Nephron (organoid): ENCODE results near the gene MUC13.

Experiments
- H3K27ac Mint-ChIP-seq, 3 experiments: 2 replicates each; pipeline ENCODE4 v1.8.0; 2020; ENCODE audit warnings: mixed read lengths in 3 of 3, mild to moderate bottlenecking in 2 of 3, moderate library complexity in 1 of 3
- H3K27me3 Mint-ChIP-seq: 2 replicates; pipeline ENCODE4 v1.8.0; 2021; ENCODE audit warnings: low read depth, mild to moderate bottlenecking, moderate library complexity, mixed read lengths
- H3K36me3 Mint-ChIP-seq: 2 replicates; pipeline ENCODE4 v1.8.0; 2020; ENCODE audit warnings: low read depth, mixed read lengths
- H3K4me1 Mint-ChIP-seq: 2 replicates; pipeline ENCODE4 v1.8.0; 2020; ENCODE audit warnings: mixed read lengths
- H3K4me3 Mint-ChIP-seq, 3 experiments: 2 replicates each; pipeline ENCODE4 v1.8.0; 2020; ENCODE audit warnings: mild to moderate bottlenecking in 3 of 3, mixed read lengths in 3 of 3, moderate library complexity in 2 of 3
- H3K9me3 Mint-ChIP-seq: 2 replicates; pipeline ENCODE4 v1.8.0; 2020; ENCODE audit warnings: mixed read lengths
- CTCF ChIP-seq, 3 experiments: fragments of 200-600 bp; sonication (generic); IDR thresholded peaks; one replicate each; pipeline ENCODE4 v1.5.0; 2021; ENCODE audit warnings: antibody characterized with exemption in 3 of 3; ENCODE audit not compliant: unreplicated experiment in 3 of 3

Gene MUC13

DNA sequence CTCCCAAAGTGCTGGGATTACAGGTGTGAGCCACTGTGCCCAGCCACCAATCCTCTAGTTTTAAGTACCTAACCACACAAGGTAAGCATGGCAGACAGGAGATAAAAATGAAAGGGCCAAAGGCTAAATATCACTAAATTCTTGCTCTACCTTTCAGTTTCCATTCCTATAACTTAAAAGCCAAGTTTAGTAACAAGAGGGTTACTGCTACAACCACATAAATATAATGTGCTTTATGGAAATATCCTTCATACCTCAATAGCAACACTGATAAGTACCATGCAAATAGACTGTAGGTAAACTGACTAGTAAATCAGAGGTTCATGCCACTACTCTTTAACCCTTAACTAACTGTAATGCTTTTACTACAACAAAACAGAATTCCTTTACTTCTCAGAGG, 38.7 kb upstream of the MUC13 start:
- Mint-ChIP-seq H3K9me3 (no peaks in the 10 kb centered on the region), H3K27me3 (no peaks in the 10 kb centered on the region), H3K27ac (no peak overlapping the region), H3K4me1 (no peaks in the 10 kb centered on the region), H3K36me3 (peaks cover 27% of the 10 kb centered on the region), H3K4me3 (no peak overlapping the region)
- no peak for TF ChIP-seq CTCF (IDR thresholded peaks at IDR 0.05; ENCODE audit: unreplicated experiment in 3 of 3)

- Mint-ChIP-seq H3K27me3 (no peaks in the 10 kb centered on the region), H3K4me3 (no peak overlapping the region), H3K36me3 (peaks cover 24% of the 10 kb centered on the region)
Observed at GRCh38 chr3:124972457-124972856, 37.9 kb upstream of the MUC13 start.

DNA sequence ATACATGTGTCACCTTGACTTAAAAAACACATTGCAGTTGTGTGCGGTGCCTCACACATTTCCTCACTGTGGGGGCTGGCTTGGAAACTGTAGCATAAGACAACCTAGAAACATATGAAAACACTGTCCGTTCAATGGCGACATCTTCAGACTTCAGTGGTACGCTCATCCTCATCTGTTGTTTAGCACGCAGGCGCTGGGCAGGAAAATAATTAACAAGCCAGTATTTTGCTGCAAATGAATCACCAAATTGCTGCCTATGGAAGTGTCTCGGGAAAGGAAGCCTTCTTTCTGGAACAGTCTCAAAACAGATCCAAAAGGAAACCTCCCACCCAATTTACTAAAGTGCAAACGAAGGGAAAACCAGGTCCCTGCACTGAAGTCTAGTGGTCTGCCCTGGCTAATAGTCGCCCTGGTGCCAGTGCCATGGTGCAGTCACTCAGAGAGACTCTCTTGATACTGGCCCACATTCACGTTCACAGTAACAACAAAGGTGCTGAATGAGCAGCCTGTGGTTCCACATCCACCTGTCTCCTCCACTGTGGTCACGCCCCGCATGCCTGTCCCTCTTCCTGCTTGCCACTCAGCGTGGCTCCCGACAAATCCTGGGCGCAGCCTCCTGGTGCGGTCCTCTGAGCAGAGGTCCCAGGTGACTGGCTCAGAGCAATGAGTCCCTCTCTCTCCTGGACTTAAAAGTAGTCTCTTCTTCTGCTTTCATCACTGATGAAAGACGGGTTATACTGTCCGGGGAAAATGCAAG, 35.6 kb upstream of the MUC13 start:
- Mint-ChIP-seq H3K4me1 (no peaks in the 10 kb centered on the region), H3K27ac (peak overlapping the region in 1 of 3 experiments; percentile 59), H3K4me3 (no peak overlapping the region)

More at GRCh38 chr3:124972457-124972856, 37.9 kb upstream of the MUC13 start:
- TF ChIP-seq CTCF (IDR thresholded peaks at IDR 0.05; ENCODE audit: unreplicated experiment in 3 of 3): no peak
- H3K4me1 Mint-ChIP-seq: no peaks in the 10 kb centered on the region
- H3K9me3 Mint-ChIP-seq: no peaks in the 10 kb centered on the region
- H3K27ac Mint-ChIP-seq: no peak overlapping the region

GRCh38 chr3:124969190-124969589, 34.6 kb upstream of the MUC13 start:
- peaks cover 13% of the 10 kb centered on the region for H3K36me3 Mint-ChIP-seq
- H3K9me3 Mint-ChIP-seq: no peaks in the 10 kb centered on the region
- H3K27ac Mint-ChIP-seq: no peak overlapping the region
- H3K27me3 Mint-ChIP-seq: no peaks in the 10 kb centered on the region
- no peaks in the 10 kb centered on the region for H3K4me1 Mint-ChIP-seq
- TF ChIP-seq CTCF (IDR thresholded peaks at IDR 0.05; ENCODE audit: unreplicated experiment in 3 of 3): no peak
- no peak overlapping the region for H3K4me3 Mint-ChIP-seq

More for the DNA sequence above, 35.6 kb upstream of the MUC13 start:
- H3K36me3 Mint-ChIP-seq: peaks cover 13% of the 10 kb centered on the region
- no peaks in the 10 kb centered on the region for H3K27me3 Mint-ChIP-seq
- no peaks in the 10 kb centered on the region for H3K9me3 Mint-ChIP-seq
- no peak for TF ChIP-seq CTCF (IDR thresholded peaks at IDR 0.05; ENCODE audit: unreplicated experiment in 3 of 3)

- TF ChIP-seq CTCF (IDR thresholded peaks at IDR 0.05; ENCODE audit: unreplicated experiment in 3 of 3): no peak
- Mint-ChIP-seq H3K4me1 (no peaks in the 10 kb centered on the region), H3K27ac (no peak overlapping the region), H3K4me3 (no peak overlapping the region), H3K36me3 (peaks cover 13% of the 10 kb centered on the region), H3K27me3 (no peaks in the 10 kb centered on the region), H3K9me3 (no peaks in the 10 kb centered on the region)
Observed at GRCh38 chr3:124967964-124968363, 33.4 kb upstream of the MUC13 start.
